ENCODE results near the gene RNF157. TPM values are rescaled to one million over a fixed set of nuclear protein-coding genes. Genes with fewer than 3 reads are reported as not detected.

The RNF157 gene
- total RNA-seq, 4 donors from 2014 or later: 0.85 to 3.4 (median 1.3) TPM

GRCh38 chr17:76265624-76266243 lies 25.4 kb upstream of the RNF157 start:
- Histone ChIP-seq H3K4me1 (peaks cover 73% of the 10 kb centered on the region), H3K9me3 (no peaks in the 10 kb centered on the region), H3K27me3 (no peaks in the 10 kb centered on the region), H3K4me3 (peak overlapping the region; percentile 88), H3K36me3 (peaks cover 11% of the 10 kb centered on the region), H3K27ac (peak overlapping the region; percentile 98)
- TF ChIP-seq CTCF (IDR thresholded peaks at IDR 0.05) (no peak), POLR2AphosphoS5 (IDR thresholded peaks at IDR 0.05) (peak in 1 of 3 donors; percentile 27)
- WGBS: no CpG with 5 or more reads among the region's 76 CpGs
- peak in 1 of 2 donors; percentile 81 for DNase-seq (ENCODE audit: low spot score in 2 of 2)

GRCh38 chr17:76264755-76265623 lies 24.7 kb upstream of the RNF157 start, which contains the start of gene UBALD2:
UBALD2 (plus strand) TSS chr17:76265348; CDS start chr17:76265506, 158 bp downstream.
- H3K4me3 ChIP-seq: peak within 1 kb of the TSS; percentile 88
- H3K4me1 ChIP-seq: peaks cover 75% of the 10 kb centered on the region
- WGBS: 0% methylated on average over 17 of the region's 94 CpGs
- peak; percentile 100 for DNase-seq (ENCODE audit: low spot score in 2 of 2)
- TF ChIP-seq POLR2AphosphoS5 (IDR thresholded peaks at IDR 0.05) (peak in 2 of 3 donors; percentile 60 to 61), POLR2A (IDR thresholded peaks at IDR 0.05) (peak; percentile 94 to 95), EP300 (IDR thresholded peaks at IDR 0.05) (no peak), CTCF (IDR thresholded peaks at IDR 0.05) (no peak)
- H3K27ac ChIP-seq: peak within 1 kb of the TSS; percentile 98
- H3K27me3 ChIP-seq: no peaks in the 10 kb centered on the region
- H3K36me3 ChIP-seq: peaks cover 4% of the 10 kb centered on the region
- H3K9me3 ChIP-seq: no peaks in the 10 kb centered on the region

- Histone ChIP-seq H3K9me3 (no peaks in the 10 kb centered on the region), H3K27ac (peak overlapping the region; percentile 78), H3K36me3 (peaks cover 4% of the 10 kb centered on the region), H3K4me1 (peaks cover 79% of the 10 kb centered on the region), H3K27me3 (no peaks in the 10 kb centered on the region), H3K4me3 (peak overlapping the region; percentile 13)
- no peak for DNase-seq (ENCODE audit: low spot score in 2 of 2)
- no peak for TF ChIP-seq EP300 (IDR thresholded peaks at IDR 0.05)
- no peak for TF ChIP-seq POLR2AphosphoS5 (IDR thresholded peaks at IDR 0.05)
- TF ChIP-seq CTCF (IDR thresholded peaks at IDR 0.05): no peak
- no peak for TF ChIP-seq POLR2A (IDR thresholded peaks at IDR 0.05)
- 22% methylated on average over 9 of the region's 9 CpGs for WGBS
Observed at GRCh38 chr17:76264425-76264754, 24.1 kb upstream of the RNF157 start.

- Histone ChIP-seq H3K4me3 (no peak overlapping the region), H3K27ac (peak overlapping the region; percentile 78), H3K4me1 (peaks cover 79% of the 10 kb centered on the region), H3K9me3 (no peaks in the 10 kb centered on the region), H3K36me3 (peaks cover under 1% of the 10 kb centered on the region), H3K27me3 (no peaks in the 10 kb centered on the region)
- no peak for DNase-seq (ENCODE audit: low spot score in 2 of 2)
- TF ChIP-seq CTCF (IDR thresholded peaks at IDR 0.05) (no peak), POLR2A (IDR thresholded peaks at IDR 0.05) (no peak)
- WGBS: 94% methylated on average over 5 of the region's 5 CpGs
Observed at GRCh38 chr17:76263896-76264295, 23.6 kb upstream of the RNF157 start.

GRCh38 chr17:76262732-76263344 lies 22.5 kb upstream of the RNF157 start:
- 27% methylated on average over 9 of the region's 9 CpGs for WGBS
- Histone ChIP-seq H3K9me3 (no peaks in the 10 kb centered on the region), H3K27ac (peak overlapping the region; percentile 78), H3K4me1 (peaks cover 72% of the 10 kb centered on the region), H3K27me3 (no peaks in the 10 kb centered on the region), H3K4me3 (no peak overlapping the region), H3K36me3 (no peaks in the 10 kb centered on the region)
- no peak for TF ChIP-seq POLR2A (IDR thresholded peaks at IDR 0.05)
- TF ChIP-seq EP300 (IDR thresholded peaks at IDR 0.05): no peak
- DNase-seq (ENCODE audit: low spot score in 2 of 2): peak in 1 of 2 donors; percentile 56
